ENCODE data around the gene SMG5.

SMG5 gene

GRCh38 chr1:156204686-156205085 is 77.9 kb downstream of the SMG5 start:
- no peak for TF ChIP-seq HDGF (IDR thresholded peaks at IDR 0.05; ENCODE audit: borderline replicate concordance)
- no peak for DNase-seq (ENCODE audit: extremely low spot score)
- POLR2A ChIA-PET = interaction anchor here (1.2 to 4.2 kb wide), 2 partner anchors 8 to 10 kb away, joined by 4 to 16 read pairs; partner anchors contain the start of genes PMF1 and SLC25A44
- CTCF ChIA-PET = interaction anchor here (0.6 kb wide), 1 partner anchor 53 kb away, joined by 6 read pairs; no protein-coding TSS in a partner anchor

- DNase-seq (ENCODE audit: extremely low spot score) = no peak
- TF ChIP-seq SP1 (IDR thresholded peaks at IDR 0.05) (no peak), FOXM1 (IDR thresholded peaks at IDR 0.05; ENCODE audit: borderline replicate concordance) (no peak), ELF4 (IDR thresholded peaks at IDR 0.05) (no peak), FOXA1 (IDR thresholded peaks at IDR 0.05) (no peak), FOXK2 (IDR thresholded peaks at IDR 0.05) (no peak), LEF1 (IDR thresholded peaks at IDR 0.05; ENCODE audit: borderline replicate concordance) (no peak), PKNOX1 (IDR thresholded peaks at IDR 0.05) (no peak), HDGF (IDR thresholded peaks at IDR 0.05; ENCODE audit: borderline replicate concordance) (no peak), CTBP1 (IDR thresholded peaks at IDR 0.05; ENCODE audit: borderline replicate concordance) (no peak), BHLHE40 (IDR thresholded peaks at IDR 0.05; ENCODE audit: borderline replicate concordance) (no peak), ARNT (IDR thresholded peaks at IDR 0.05) (no peak), ZNF384 (IDR thresholded peaks at IDR 0.05) (no peak), NFRKB (IDR thresholded peaks at IDR 0.05) (no peak), L3MBTL2 (conservative IDR thresholded peaks at IDR 0.05) (no peak), TARDBP (IDR thresholded peaks at IDR 0.05) (no peak), SUZ12 (IDR thresholded peaks at IDR 0.05) (no peak)
- CTCF ChIA-PET = no interaction called here
- POLR2A ChIA-PET = interaction anchor here (4.2 to 5.0 kb wide), 2 partner anchors 9 to 10 kb away, joined by 16 to 32 read pairs; partner anchors contain the start of genes PMF1 and SLC25A44
Observed at GRCh38 chr1:156203331-156203730, 79.3 kb downstream of the SMG5 start.

- no peak for DNase-seq (ENCODE audit: extremely low spot score)
- POLR2A ChIA-PET = interaction anchor here (5.0 kb wide), 1 partner anchor 13 kb away, joined by 32 read pairs; the partner anchor contains the start of gene PMF1
- TF ChIP-seq SP1 (IDR thresholded peaks at IDR 0.05) (no peak), SUZ12 (IDR thresholded peaks at IDR 0.05) (no peak), LEF1 (IDR thresholded peaks at IDR 0.05; ENCODE audit: borderline replicate concordance) (no peak), L3MBTL2 (conservative IDR thresholded peaks at IDR 0.05) (no peak), TARDBP (IDR thresholded peaks at IDR 0.05) (no peak), FOXA1 (IDR thresholded peaks at IDR 0.05) (no peak), BHLHE40 (IDR thresholded peaks at IDR 0.05; ENCODE audit: borderline replicate concordance) (no peak), PKNOX1 (IDR thresholded peaks at IDR 0.05) (no peak), ARNT (IDR thresholded peaks at IDR 0.05) (no peak), ELF4 (IDR thresholded peaks at IDR 0.05) (no peak), FOXM1 (IDR thresholded peaks at IDR 0.05; ENCODE audit: borderline replicate concordance) (no peak), FOXK2 (IDR thresholded peaks at IDR 0.05) (no peak), ZNF384 (IDR thresholded peaks at IDR 0.05) (no peak), CTBP1 (IDR thresholded peaks at IDR 0.05; ENCODE audit: borderline replicate concordance) (no peak), NFRKB (IDR thresholded peaks at IDR 0.05) (no peak)
- CTCF ChIA-PET = no interaction called here
Observed at GRCh38 chr1:156200044-156200443, 82.6 kb downstream of the SMG5 start.

All from HEK293T (cell line).